SKM-1 (cell line): ENCODE results near the gene GAGE12E.
"Not testable (repeated sequence)": the region's sequence is repeated elsewhere in the genome, so short reads cannot be mapped to it uniquely, and the experiment has no call there.

Experiments
- DNase-seq: peaks from one replicate; lab custom pipeline; 2025; ENCODE audit not compliant: unreplicated experiment; lab: John Stamatoyannopoulos, UW

The GAGE12E gene, protein sequence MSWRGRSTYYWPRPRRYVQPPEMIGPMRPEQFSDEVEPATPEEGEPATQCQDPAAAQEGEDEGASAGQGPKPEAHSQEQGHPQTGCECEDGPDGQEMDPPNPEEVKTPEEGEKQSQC

DNA sequence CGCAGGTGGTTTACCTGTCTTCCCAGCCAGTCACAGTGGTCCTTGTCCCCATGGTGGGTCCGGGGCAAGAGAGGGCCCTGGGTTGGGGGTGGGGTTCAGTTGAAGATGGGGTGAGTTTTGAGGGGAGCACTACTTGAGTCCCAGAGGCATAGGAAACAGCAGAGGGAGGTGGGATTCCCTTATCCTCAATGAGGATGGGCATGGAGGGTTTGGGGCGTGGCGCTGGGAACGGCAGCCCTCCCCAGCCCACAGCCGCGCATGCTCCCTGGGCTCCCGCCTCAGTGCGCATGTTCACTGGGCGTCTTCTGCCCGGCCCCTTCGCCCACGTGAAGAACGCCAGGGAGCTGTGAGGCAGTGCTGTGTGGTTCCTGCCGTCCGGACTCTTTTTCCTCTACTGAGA lies at the start of gene GAGE12E:
Gene GAGE12E, plus strand, starts transcription at position 301 of the 400 bp plus-strand sequence. CDS start 1,155 bp downstream, outside the sequence.
- DNase-seq: not testable (repeated sequence)

DNA sequence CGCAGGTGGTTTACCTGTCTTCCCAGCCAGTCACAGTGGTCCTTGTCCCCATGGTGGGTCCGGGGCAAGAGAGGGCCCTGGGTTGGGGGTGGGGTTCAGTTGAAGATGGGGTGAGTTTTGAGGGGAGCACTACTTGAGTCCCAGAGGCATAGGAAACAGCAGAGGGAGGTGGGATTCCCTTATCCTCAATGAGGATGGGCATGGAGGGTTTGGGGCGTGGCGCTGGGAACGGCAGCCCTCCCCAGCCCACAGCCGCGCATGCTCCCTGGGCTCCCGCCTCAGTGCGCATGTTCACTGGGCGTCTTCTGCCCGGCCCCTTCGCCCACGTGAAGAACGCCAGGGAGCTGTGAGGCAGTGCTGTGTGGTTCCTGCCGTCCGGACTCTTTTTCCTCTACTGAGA lies 19.2 kb upstream of the GAGE12E start, which contains the start of gene GAGE12C:
Gene GAGE12C, plus strand, starts transcription at position 301 of the 400 bp plus-strand sequence. CDS start 1,155 bp downstream, outside the sequence.
- not testable (repeated sequence) for DNase-seq

DNA sequence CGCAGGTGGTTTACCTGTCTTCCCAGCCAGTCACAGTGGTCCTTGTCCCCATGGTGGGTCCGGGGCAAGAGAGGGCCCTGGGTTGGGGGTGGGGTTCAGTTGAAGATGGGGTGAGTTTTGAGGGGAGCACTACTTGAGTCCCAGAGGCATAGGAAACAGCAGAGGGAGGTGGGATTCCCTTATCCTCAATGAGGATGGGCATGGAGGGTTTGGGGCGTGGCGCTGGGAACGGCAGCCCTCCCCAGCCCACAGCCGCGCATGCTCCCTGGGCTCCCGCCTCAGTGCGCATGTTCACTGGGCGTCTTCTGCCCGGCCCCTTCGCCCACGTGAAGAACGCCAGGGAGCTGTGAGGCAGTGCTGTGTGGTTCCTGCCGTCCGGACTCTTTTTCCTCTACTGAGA lies 9.7 kb upstream of the GAGE12E start, which contains the start of gene GAGE12D:
Gene GAGE12D, plus strand, starts transcription at position 301 of the 400 bp plus-strand sequence. CDS start 1,155 bp downstream, outside the sequence.
- not testable (repeated sequence) for DNase-seq

DNA sequence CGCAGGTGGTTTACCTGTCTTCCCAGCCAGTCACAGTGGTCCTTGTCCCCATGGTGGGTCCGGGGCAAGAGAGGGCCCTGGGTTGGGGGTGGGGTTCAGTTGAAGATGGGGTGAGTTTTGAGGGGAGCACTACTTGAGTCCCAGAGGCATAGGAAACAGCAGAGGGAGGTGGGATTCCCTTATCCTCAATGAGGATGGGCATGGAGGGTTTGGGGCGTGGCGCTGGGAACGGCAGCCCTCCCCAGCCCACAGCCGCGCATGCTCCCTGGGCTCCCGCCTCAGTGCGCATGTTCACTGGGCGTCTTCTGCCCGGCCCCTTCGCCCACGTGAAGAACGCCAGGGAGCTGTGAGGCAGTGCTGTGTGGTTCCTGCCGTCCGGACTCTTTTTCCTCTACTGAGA lies 9.5 kb downstream of the GAGE12E start, which contains the start of gene GAGE12F:
Gene GAGE12F, plus strand, starts transcription at position 301 of the 400 bp plus-strand sequence. CDS start 1,155 bp downstream, outside the sequence.
- not testable (repeated sequence) for DNase-seq

DNA sequence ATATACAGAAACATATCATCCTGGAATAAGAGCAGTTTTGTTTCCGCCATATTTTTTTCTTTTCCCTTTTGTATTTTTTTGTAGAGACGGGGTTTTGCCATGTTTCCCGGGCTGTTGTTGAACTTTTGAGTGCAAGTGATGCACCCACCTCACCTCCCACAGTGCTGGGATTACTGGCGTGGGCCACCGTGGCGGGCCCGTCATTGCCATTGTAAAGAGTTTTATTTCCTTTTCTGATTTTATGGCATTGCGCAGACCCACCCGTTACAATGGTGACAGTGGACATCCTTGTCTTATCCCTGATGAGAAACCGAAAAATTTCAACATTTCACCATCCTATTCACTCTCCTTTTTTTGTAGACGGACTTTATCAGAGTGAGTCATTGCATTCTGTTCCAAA lies 17.6 kb downstream of the GAGE12E start:
- not testable (repeated sequence) for DNase-seq

DNA sequence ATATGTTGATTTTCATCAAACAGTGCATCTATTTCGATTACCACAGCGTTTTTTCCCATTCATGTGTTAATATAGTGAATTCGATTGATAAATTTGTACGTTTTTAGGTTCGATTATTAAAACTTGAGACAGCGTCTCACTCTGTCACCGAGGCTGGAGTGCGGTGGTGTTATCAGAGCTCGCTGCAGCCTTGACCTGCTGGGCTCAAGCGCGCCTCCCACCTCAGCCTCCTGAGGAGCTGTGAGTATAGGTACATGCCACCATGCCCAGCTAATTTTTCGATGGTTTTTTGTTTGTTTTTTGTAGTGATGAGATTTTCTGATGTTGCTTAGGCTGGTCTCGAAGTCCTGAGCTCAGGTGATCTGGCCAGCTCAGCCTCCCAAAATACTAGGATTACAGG lies 18.1 kb downstream of the GAGE12E start:
- DNase-seq: not testable (repeated sequence)

DNA sequence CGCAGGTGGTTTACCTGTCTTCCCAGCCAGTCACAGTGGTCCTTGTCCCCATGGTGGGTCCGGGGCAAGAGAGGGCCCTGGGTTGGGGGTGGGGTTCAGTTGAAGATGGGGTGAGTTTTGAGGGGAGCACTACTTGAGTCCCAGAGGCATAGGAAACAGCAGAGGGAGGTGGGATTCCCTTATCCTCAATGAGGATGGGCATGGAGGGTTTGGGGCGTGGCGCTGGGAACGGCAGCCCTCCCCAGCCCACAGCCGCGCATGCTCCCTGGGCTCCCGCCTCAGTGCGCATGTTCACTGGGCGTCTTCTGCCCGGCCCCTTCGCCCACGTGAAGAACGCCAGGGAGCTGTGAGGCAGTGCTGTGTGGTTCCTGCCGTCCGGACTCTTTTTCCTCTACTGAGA lies 19.0 kb downstream of the GAGE12E start, which contains the start of gene GAGE12G:
Gene GAGE12G, plus strand, starts transcription at position 301 of the 400 bp plus-strand sequence. CDS start 1,155 bp downstream, outside the sequence.
- DNase-seq: not testable (repeated sequence)

DNA sequence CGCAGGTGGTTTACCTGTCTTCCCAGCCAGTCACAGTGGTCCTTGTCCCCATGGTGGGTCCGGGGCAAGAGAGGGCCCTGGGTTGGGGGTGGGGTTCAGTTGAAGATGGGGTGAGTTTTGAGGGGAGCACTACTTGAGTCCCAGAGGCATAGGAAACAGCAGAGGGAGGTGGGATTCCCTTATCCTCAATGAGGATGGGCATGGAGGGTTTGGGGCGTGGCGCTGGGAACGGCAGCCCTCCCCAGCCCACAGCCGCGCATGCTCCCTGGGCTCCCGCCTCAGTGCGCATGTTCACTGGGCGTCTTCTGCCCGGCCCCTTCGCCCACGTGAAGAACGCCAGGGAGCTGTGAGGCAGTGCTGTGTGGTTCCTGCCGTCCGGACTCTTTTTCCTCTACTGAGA lies 28.6 kb downstream of the GAGE12E start, which contains the start of gene GAGE12H:
Gene GAGE12H, plus strand, starts transcription at position 301 of the 400 bp plus-strand sequence. CDS start 1,155 bp downstream, outside the sequence.
- not testable (repeated sequence) for DNase-seq

DNA sequence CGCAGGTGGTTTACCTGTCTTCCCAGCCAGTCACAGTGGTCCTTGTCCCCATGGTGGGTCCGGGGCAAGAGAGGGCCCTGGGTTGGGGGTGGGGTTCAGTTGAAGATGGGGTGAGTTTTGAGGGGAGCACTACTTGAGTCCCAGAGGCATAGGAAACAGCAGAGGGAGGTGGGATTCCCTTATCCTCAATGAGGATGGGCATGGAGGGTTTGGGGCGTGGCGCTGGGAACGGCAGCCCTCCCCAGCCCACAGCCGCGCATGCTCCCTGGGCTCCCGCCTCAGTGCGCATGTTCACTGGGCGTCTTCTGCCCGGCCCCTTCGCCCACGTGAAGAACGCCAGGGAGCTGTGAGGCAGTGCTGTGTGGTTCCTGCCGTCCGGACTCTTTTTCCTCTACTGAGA lies 38.1 kb downstream of the GAGE12E start, which contains the start of gene GAGE2A:
Gene GAGE2A, plus strand, starts transcription at position 301 of the 400 bp plus-strand sequence. CDS start 1,155 bp downstream, outside the sequence.
- DNase-seq: not testable (repeated sequence)

DNA sequence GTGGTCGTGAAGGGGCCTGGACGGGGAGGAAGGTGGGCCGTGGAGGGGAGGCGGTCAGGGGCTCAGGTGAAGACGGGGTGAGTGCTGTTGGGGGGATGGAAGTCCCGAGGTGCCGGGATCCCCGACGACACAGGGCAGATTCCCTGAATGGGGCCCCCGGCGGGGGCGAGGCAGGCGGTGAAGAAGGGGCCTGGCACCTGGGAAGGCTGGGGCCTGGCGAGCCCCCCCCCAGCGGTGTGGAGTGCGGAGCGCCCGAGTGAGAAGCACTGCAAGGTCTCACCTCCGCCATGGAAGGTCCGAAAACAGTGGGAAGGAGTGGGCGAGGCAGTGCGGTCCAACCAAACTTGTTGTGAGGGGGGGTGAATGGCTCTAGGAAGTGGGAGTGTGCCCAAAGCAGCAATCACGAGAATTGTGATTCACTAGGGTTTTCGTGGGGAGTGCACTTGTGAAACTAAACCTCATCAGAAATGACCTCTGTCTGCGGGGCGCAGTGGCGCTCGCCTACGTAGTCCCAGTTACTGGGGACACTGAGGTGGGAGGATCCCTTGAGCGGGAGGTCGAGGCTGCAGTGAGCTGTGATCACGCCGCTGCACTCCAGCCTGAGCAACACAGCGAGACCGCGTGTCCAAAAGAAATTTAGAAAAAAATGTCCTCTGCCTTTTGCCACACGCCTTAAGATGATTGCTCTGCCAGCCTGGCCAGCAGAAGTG lies 38.8 kb downstream of the GAGE12E start:
- not testable (repeated sequence) for DNase-seq

DNA sequence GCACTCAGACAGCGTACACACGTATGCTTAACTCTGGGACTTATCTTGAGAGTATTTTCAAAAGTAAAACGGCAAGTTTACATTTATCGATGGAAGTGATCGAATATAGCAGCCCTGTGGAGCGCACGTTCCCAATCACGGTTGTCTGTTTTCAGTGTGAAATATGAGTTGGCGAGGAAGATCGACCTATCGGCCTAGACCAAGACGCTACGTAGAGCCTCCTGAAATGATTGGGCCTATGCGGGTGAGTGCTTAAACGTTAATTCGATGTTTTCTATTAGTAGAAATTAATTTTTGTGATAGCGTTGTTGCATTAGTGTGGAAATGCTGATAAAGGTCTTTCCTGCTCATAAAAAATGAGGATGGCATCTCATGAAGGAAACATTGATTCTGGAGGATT lies 39.4 kb downstream of the GAGE12E start:
- DNase-seq: not testable (repeated sequence)

DNA sequence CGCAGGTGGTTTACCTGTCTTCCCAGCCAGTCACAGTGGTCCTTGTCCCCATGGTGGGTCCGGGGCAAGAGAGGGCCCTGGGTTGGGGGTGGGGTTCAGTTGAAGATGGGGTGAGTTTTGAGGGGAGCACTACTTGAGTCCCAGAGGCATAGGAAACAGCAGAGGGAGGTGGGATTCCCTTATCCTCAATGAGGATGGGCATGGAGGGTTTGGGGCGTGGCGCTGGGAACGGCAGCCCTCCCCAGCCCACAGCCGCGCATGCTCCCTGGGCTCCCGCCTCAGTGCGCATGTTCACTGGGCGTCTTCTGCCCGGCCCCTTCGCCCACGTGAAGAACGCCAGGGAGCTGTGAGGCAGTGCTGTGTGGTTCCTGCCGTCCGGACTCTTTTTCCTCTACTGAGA lies 47.6 kb downstream of the GAGE12E start, which contains the start of gene GAGE1:
Gene GAGE1, plus strand, starts transcription at position 301 of the 400 bp plus-strand sequence. CDS start 1,155 bp downstream, outside the sequence.
- not testable (repeated sequence) for DNase-seq
